DND-41 (cell line): ENCODE data around the gene FREM1.

ENCODE experiments used
- ATAC-seq: fragments of 200-7000 bp; cut with Tn5 transposase; 3 replicates; pipeline ENCODE4 v1.9.1; 2021; ENCODE audit warnings: low read depth; ENCODE audit not compliant: insufficient read depth
- DNase-seq: peaks from one replicate; pipeline ENCODE4 v3.0.0-alpha.2; 2020
- H2AFZ ChIP-seq: 2 replicates; pipeline ENCODE4 v1.6.0; 2012; ENCODE audit warnings: low read depth, low read length
- H3K27ac ChIP-seq: 2 replicates; pipeline ENCODE4 v1.5.1; 2012; ENCODE audit warnings: low read length, inconsistent platforms
- H3K27me3 ChIP-seq: fragments of 200-600 bp; sonication (generic); 2 replicates; pipeline ENCODE4 v1.6.0; 2012; ENCODE audit warnings: low read length, mild to moderate bottlenecking, inconsistent platforms; ENCODE audit not compliant: insufficient read depth, poor library complexity
- H3K36me3 ChIP-seq: 2 replicates; pipeline ENCODE4 v1.5.1; 2012; ENCODE audit warnings: low read length, inconsistent platforms; ENCODE audit not compliant: insufficient read depth
- H3K4me1 ChIP-seq: 2 replicates; pipeline ENCODE4 v1.5.1; 2012; ENCODE audit warnings: mild to moderate bottlenecking, low read length; ENCODE audit not compliant: insufficient read depth
- H3K4me2 ChIP-seq: 2 replicates; pipeline ENCODE4 v1.6.0; 2012; ENCODE audit warnings: mild to moderate bottlenecking, moderate library complexity, low read length, inconsistent platforms; ENCODE audit not compliant: insufficient read depth
- H3K4me3 ChIP-seq, 2 experiments: fragments of 200-600 bp in 1 of 2; shearing (Covaris generic) in 1 of 2; 2 replicates each; pipeline ENCODE4 v1.5.1; 2012 to 2016; ENCODE audit warnings: inconsistent platforms in 2 of 2, low read length in 2 of 2, mild to moderate bottlenecking in 2 of 2, low read depth in 1 of 2, moderate library complexity in 1 of 2
- H3K79me2 ChIP-seq: 2 replicates; pipeline ENCODE4 v1.6.0; 2012; ENCODE audit warnings: low read length, inconsistent platforms; ENCODE audit not compliant: insufficient read depth
- H3K9ac ChIP-seq: 2 replicates; pipeline ENCODE4 v1.6.0; 2012; ENCODE audit warnings: low read depth, mild to moderate bottlenecking, inconsistent platforms, low read length, moderate library complexity
- H3K9me3 ChIP-seq: 2 replicates; pipeline ENCODE4 v1.5.1; 2012; ENCODE audit warnings: low read length, moderate library complexity, mild to moderate bottlenecking, inconsistent platforms; ENCODE audit not compliant: insufficient read depth, severe bottlenecking
- H4K20me1 ChIP-seq: 2 replicates; pipeline ENCODE4 v1.6.0; 2012; ENCODE audit warnings: low read length; ENCODE audit not compliant: insufficient read depth
- CTCF ChIP-seq: IDR thresholded peaks from 2 replicates; pipeline ENCODE4 v1.5.1; 2012; ENCODE audit warnings: borderline replicate concordance, low read length, moderate library complexity, mild to moderate bottlenecking; ENCODE audit not compliant: poor library complexity, severe bottlenecking; ENCODE audit errors: extremely low read depth
- EZH2 ChIP-seq: IDR thresholded peaks from 3 replicates; pipeline ENCODE4 v1.6.1; 2012; ENCODE audit warnings: borderline replicate concordance, low read depth, mild to moderate bottlenecking, moderate library complexity, low read length, inconsistent platforms; ENCODE audit not compliant: severe bottlenecking

The FREM1 gene

DNA sequence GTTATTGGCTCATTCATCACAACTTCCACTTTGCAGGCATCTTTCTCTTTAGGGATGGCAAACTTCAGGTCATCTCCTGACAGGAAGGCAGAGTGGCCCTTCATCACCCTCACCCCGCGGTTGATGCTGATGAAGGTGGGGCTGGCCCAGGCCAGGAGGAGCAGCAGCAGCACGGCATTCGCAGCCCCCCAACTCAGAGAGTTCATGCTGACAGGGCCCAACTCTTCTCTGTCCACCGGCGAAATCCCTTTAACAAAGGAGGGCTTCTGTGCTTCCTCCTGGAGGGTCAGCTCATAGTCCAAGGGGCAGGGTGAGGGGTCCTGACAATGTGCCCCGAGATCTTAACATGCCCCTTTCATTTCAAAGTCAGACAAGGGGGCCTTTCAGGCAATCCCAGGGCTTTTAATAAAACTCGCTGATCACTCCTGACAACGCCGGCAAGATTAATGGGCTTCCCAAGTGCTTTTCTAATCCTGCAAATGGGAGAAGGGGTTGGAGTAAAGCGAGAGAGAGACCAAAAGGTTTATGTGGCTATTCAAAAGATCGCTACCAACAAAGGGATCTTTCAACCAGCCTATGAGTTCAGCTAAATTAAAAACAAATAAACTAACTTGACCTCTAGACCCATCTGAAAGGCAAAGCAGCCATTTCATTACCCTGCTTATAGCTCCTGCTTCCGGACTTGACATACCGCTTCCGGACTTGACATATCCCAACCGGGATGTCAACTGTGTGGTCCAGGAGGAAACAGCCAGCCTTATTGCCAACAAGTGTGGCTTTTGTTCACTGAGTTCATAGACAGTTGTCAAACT lies 41.2 kb downstream of the FREM1 start:
- no peak overlapping the region for H3K9ac ChIP-seq
- DNase-seq = no peak
- no peak overlapping the region for H3K4me3 ChIP-seq

GRCh38 chr9:14868418-14868771 lies 41.8 kb downstream of the FREM1 start:
- no peak for DNase-seq
- H3K27ac ChIP-seq = no peak overlapping the region
- ATAC-seq = no peak
- H2AFZ ChIP-seq = no peak overlapping the region
- no peaks in the 10 kb centered on the region for H3K4me1 ChIP-seq
- no peaks in the 10 kb centered on the region for H3K9me3 ChIP-seq
- no peak overlapping the region for H3K4me3 ChIP-seq
- no peak overlapping the region for H3K9ac ChIP-seq
- no peaks in the 10 kb centered on the region for H4K20me1 ChIP-seq
- H3K4me2 ChIP-seq = no peak overlapping the region
- H3K79me2 ChIP-seq = no peaks in the 10 kb centered on the region
- H3K27me3 ChIP-seq = no peaks in the 10 kb centered on the region
- no peaks in the 10 kb centered on the region for H3K36me3 ChIP-seq
- no peak for TF ChIP-seq EZH2
- TF ChIP-seq CTCF = no peak

More for the DNA sequence above, 41.2 kb downstream of the FREM1 start:
- Histone ChIP-seq H3K27me3 (no peaks in the 10 kb centered on the region), H2AFZ (no peak overlapping the region), H3K79me2 (no peaks in the 10 kb centered on the region), H3K27ac (no peak overlapping the region), H3K9me3 (no peaks in the 10 kb centered on the region), H3K4me1 (no peaks in the 10 kb centered on the region), H3K36me3 (no peaks in the 10 kb centered on the region), H3K4me2 (no peak overlapping the region), H4K20me1 (no peaks in the 10 kb centered on the region)
- ATAC-seq = no peak
- TF ChIP-seq CTCF = no peak
- no peak for TF ChIP-seq EZH2

- no peaks in the 10 kb centered on the region for H3K4me1 ChIP-seq
- DNase-seq = no peak
- H3K27ac ChIP-seq = no peak overlapping the region
- TF ChIP-seq EZH2 = no peak
- no peak overlapping the region for H3K4me3 ChIP-seq
- H3K9ac ChIP-seq = no peak overlapping the region
- no peaks in the 10 kb centered on the region for H3K79me2 ChIP-seq
- no peak for ATAC-seq
- no peaks in the 10 kb centered on the region for H3K27me3 ChIP-seq
- H3K36me3 ChIP-seq = no peaks in the 10 kb centered on the region
- H4K20me1 ChIP-seq = no peaks in the 10 kb centered on the region
- H3K9me3 ChIP-seq = no peaks in the 10 kb centered on the region
- no peak overlapping the region for H2AFZ ChIP-seq
- no peak overlapping the region for H3K4me2 ChIP-seq
Observed at GRCh38 chr9:14866200-14866749, 44.0 kb downstream of the FREM1 start.

DNA sequence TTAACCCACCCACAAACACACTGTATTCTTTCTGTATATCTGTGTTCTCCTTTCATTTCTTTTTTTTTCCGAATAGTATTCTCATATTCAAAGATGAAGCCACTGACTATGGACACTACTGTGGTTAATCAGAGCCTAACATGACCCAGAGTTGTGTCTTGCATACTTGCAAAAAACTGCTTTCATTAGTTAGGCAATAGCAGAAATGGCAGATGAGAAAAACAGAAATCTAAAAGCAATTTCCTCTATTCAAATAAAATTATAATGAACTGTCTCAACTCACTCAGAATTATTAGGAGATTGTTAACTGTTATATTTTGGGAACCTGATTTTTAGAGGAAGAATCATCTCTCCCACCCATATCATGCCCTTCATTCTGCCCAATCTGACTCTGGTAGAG lies 45.9 kb downstream of the FREM1 start:
- ATAC-seq = no peak
- Histone ChIP-seq H3K9ac (no peak overlapping the region), H3K4me1 (no peaks in the 10 kb centered on the region), H3K27ac (no peak overlapping the region), H3K27me3 (no peaks in the 10 kb centered on the region), H4K20me1 (no peaks in the 10 kb centered on the region), H3K9me3 (no peaks in the 10 kb centered on the region), H3K36me3 (no peaks in the 10 kb centered on the region), H2AFZ (no peak overlapping the region), H3K4me2 (no peak overlapping the region), H3K4me3 (no peak overlapping the region), H3K79me2 (no peaks in the 10 kb centered on the region)
- no peak for TF ChIP-seq CTCF
- no peak for DNase-seq
